Dedifferentiated amniotic fluid mesenchymal stem cell (primary cell): ENCODE data around the gene FRMD3.

ENCODE experiments used
- DNase-seq: peaks from one replicate; pipeline ENCODE4 v3.0.0-alpha.2; 2016; ENCODE audit errors: extremely low spot score

FRMD3 gene

DNA sequence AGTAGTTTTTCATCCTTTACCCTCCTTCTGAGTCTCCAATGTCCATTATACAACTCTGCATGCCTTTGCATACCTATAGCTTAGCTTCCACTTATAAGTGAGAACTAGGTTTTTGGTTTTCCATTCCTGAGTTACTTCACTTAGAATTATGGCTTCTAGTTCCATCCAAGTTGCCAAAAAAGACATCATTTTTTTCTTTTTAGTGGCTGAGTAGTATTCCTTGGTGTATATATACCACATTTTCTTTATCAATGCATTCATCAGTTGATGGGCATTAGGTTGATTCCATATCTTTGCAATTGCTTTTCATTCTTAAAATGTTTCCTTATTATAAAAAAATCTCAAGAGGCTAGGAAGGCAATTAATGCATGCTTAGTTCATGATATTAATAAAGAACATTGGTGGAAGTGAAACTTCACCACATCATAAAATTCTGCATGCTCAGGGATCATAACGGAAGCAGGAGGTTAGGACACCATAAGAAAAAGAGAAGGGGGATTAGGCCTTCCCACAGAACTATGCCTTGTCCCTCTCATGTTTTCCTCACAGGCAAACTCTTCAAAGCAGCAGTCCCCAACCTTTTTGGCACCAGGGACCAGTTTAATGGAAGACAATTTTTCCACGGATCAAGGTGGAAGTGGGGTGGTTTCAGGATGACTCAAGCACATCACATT lies 105.2 kb downstream of the FRMD3 start:
- no peak for DNase-seq

DNA sequence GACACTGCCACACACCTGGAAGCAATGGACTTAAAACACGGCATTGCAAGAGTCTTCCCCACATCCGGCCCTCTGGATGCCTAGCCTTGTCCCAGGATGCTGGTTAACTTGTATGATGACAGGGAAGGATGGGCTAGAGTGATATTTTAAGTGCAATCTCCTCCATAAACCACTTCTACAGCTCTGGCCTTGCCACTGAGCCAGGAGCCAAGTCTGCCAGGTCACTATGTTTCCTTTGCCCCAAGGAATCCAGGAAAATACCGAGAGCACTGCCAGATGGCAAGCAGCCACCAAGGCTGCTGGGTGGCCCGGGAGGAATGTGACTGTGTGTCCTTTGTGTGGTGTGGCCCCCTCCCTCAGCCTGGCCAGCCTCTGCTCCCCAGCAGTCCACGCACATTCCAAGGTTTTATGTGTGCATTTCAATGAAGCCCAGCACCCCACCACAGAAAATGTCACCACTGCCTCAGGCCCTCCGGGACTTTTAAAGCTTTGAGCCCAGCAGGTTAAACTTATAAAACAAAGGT lies 106.0 kb downstream of the FRMD3 start:
- DNase-seq = peak; percentile 55

DNA sequence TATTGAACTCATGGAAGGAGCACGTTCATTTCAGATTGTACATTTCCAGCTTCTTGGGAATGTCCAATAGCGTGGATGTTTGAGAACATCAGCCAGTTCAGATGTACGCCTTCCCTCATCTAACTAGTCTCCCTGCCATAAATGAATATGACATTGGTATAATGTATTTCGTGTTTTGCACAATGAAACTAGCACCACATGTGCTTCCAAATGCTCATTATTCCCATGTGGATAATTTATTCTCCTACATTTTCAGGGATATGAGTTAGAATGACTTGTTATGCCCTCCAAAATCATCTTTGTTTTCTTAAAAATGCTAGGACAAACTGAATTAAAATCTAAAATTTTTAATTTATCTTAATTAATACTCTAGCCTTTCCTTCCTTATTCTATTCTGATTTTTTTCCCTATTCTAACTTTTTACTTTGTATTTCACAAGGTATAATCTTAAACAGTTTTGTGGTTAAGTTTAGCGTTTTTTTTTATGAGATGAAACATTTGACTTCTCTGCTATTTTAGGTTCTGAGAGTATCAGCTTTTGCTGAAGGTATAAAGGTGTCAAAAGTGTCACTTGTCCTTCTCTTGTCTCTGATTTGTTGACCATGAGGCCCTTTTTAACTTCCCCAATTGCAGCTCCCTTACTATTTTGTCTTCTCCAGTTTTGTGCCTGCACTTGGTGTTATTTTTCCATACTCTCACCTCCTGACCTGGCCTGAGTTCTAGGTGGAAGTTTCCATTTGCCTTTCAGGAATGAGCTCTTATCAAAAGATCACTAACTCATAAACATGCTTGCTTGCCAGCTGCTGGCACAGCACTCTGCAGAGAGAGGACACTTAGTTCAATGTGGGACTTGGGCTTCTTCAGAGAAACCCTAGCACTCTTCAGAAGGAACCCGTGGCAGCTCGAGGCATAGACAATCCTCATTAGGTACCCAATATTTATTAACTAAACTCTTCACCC lies 106.8 kb downstream of the FRMD3 start:
- DNase-seq = no peak

DNA sequence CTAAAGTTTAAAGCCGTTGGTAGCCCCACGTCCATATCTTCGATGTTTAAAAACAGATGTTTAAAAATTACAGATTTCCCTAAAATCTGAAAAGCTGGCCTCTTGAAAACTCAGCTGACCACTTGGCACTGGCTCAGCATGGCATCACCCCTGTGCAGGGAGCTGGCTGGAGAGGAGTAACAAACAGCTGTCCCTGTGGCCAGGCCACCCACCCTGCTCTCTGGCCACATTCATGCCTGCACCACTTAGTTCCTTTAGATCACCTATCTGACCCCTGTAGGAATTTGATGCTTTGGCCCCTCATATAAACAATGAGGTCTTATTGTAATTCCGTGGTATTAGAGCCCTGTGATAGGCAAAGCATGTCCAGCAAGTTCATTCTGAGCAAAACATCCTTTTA lies 107.5 kb downstream of the FRMD3 start:
- no peak for DNase-seq

DNA sequence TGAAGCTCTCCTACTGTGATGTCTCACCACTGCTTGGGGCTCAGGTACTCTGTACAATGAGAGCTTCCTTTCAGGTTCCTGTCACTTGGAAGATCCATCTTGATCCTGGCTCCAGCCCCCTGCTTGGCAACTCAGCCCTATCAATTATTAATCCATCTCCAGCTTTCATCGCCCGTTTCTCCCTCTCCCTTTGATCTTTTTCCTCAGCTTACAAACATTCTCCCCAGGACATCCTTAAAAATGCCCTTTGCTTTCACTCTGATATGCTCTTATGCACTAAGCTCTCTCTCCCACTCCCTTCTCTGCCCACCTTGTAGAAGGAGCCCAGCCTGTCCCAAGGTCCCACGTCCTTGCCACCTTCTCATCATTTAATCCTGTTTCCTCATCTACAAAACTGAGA lies 109.0 kb downstream of the FRMD3 start:
- no peak for DNase-seq

DNA sequence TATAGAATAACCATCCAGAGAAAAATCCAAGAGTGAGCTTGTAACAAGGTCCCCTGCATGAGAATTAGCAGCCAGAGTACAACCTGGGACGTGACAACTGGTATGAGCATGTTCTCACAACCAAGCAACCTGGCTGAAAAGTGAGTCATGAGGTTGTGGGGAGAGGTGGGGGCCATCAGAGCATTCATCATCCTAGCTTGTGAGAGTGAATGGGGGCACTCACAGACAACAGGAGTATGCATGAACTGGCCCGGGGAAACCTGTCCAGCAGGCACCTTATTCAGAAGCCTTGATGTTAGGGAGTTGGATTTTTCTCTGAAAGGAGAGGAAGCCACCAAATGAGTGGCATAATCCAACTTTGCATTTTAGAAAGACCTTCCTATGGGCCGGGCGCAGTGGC lies 113.0 kb downstream of the FRMD3 start:
- DNase-seq = no peak

DNA sequence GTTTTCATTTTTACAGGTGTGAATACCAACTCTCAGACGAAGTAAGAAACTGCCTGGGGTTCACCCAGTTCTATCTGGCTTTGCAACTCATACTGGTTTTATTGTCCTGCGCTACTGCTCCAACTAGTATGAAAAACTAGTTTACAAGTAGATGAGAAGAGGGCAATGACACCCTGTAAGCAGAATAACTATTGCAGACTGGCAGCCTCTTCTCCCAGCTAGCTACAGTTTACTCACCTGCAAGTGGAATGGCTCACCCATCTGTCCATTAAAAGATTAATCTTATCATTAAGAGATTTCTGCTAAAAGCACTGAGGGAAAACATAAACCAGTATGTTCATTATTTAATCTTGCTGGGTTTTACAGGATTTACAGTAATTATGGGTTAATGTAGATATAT lies 113.4 kb downstream of the FRMD3 start:
- DNase-seq = no peak

DNA sequence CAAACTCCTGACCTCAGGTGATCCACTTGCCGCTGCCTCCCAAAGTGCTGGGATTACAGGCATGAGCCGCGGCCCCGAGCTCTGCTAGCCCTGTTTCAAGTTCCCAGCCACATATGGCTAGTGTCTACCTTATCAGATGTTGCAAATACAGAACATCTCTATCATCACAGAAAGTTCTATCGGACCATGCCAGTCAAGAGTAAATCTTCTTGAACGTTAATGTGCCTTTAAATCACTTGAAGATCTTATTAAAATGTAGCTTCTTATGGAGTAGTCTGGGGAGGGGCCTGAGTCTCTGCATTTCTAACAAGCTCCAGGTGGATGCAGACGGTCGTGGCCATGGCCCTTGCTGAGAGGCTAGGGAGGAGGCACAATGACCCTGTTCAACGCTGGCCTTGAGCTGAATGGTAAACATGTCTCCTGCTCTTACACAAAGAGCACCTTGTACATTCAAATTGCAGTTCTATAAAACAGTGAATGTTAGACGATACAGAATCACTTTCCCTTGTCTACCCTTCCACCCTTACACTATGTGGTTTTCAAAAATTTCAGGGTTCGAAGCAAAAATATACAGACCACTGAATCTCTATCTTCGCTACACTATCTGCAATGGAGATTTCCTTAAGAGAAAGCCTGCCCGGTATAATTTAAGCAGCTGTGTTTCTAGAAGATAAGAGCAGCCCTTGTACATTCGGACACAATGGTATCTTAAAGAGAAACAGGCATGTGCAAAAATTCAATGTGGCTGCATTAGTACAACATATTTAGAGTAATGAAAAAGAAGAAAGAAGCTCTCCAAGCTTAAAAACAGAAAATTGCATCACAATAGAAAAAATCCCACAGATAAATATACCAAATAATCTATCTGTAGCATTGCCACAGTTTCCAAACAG lies 114.1 kb downstream of the FRMD3 start:
- no peak for DNase-seq

DNA sequence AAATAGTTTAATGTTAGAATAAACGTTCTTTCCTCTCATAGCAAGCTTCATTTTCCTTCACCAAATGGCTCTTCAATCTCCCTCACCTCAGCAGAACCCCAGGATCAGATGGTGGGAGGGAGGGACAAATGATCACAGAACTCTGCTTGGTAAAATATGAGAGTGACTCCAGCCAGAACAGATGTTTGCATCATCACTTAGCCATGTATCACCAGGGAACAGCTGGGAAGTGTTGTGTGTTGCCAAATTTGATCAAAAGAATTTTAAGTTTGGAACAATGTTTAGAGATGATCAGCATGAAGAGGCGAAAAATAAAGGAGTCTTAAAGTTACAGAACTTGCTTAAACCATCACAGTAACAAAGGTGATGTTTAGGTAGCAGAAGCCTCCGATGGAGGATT lies 115.7 kb downstream of the FRMD3 start:
- no peak for DNase-seq

DNA sequence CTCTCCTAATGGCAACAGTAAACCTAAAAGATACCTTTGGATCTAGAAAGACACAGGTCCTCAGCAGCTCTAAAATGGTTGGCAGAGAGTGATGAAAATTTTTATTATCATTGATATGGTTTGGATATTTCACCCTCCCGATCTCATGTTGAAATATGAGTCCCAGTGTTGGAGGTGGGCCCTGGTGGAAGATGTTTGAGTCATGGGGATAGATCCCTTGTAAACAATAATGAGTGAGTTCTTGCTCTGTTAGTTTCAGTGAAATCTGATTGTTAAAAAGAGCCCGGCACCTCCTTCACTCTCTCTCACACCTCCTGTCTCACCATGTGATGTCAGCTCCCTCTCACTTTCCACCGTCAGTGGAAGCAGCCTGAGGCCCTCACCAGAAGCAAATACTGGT lies 117.7 kb downstream of the FRMD3 start:
- no peak for DNase-seq

DNA sequence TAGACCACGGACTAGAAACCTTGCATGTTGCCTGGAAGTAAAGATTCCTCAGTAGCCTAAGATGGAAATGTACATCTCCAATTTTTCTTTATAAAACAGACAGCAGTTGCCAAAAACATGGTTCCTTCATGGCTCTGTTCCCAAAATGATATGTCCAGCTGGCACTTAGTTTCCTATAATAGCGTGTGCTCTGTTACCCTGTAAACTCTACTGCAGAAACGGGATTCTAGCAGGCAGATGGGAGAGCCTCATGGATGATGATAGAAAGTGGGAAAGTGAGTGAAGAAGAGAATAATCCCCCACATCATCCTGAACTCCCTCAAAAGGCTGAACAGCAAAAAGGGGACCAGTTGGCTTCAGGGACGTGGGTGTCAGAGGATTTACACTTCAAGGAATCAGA lies 118.2 kb downstream of the FRMD3 start:
- no peak for DNase-seq

DNA sequence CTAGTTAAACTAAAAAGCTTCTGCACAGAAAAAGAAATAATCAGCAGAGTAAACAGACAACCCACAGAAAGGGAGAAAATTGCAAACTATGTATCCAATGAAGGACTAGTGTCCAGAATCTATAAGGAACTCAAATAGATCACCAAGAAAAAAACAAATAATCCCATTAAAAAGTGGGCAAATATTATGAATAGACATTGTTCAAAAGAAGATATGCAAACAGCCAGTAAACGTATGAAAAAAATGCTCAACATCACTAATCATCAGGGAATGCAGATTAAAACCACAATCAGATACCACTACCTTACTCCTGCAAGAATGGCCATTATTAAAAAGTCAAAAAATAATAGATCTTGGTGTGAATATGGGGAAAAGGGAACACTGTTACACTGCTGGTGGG lies 119.9 kb downstream of the FRMD3 start:
- no peak for DNase-seq

DNA sequence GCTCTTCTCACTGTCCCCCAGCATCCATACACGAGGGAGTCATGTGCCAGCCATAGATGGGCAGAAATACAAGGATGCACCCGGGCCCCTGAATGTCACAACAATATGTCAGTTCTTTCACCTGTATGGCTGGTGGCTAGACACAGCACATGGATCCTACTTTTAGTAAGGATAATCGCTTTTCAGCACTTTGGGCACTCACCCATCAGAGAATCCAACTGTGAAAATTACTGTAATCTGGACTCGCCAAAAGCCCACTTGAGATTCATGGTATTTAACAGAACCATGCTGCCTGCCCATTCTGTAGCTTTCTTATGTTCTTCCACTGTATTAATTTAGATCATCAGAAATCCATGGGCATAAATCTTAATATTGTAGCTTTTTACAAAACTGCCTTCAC lies 124.8 kb downstream of the FRMD3 start:
- DNase-seq = no peak

DNA sequence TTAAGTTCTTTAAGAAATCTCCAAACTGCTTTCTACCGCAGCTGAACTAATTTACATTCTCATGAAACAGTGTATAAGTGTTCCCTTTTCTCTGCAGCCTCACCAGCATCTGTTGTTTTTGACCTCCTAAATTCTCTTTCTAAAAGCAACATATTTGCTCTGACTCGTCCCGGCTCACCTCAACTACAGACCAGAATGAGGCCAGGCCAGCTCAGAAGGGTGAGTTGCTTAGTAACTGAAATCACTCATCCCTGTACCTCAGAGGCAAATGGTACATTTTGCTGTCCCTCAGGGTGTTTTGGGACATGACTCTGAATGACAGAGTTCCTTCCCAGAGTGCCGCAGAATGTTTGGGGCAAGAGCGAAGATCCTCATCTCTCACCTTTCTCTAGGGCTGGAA lies 127.5 kb downstream of the FRMD3 start:
- DNase-seq = no peak

DNA sequence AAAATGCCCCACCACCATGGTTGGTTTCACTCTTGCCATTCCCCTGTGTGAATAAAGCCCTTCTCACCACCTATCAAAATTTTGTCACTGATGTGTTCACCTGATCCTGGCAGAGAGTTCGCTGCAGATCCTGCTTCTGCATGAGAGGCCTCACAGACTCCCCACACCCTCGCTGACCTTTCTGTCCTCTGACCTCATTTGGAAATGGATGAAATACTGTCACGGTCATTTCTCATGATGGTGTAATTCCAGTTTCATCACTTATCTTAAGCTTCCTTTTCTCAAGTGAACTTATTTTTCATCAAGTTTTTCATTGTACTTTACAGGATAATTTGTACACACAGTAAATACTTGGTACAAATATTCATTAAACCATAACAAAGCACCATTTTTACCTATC lies 131.3 kb downstream of the FRMD3 start:
- DNase-seq = no peak

DNA sequence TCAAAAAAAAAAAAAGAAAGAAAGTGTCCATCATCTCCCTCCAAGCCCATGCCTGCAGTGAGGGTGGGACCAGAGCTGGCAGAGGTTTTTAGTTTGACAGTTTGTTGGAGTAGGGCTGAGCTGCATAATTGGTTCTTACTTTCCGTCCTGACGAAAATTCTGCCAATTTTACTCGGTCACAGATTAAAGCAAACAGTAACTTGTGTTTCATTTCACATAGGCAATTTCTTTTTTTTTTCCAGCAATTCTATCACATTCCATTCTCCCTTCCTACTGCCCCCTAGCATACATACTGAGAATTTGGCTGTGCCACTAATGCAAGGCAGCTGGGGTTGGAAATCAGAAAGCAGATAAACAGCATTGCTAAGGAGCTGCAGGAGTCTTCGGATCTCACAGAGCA lies 132.4 kb downstream of the FRMD3 start:
- no peak for DNase-seq

DNA sequence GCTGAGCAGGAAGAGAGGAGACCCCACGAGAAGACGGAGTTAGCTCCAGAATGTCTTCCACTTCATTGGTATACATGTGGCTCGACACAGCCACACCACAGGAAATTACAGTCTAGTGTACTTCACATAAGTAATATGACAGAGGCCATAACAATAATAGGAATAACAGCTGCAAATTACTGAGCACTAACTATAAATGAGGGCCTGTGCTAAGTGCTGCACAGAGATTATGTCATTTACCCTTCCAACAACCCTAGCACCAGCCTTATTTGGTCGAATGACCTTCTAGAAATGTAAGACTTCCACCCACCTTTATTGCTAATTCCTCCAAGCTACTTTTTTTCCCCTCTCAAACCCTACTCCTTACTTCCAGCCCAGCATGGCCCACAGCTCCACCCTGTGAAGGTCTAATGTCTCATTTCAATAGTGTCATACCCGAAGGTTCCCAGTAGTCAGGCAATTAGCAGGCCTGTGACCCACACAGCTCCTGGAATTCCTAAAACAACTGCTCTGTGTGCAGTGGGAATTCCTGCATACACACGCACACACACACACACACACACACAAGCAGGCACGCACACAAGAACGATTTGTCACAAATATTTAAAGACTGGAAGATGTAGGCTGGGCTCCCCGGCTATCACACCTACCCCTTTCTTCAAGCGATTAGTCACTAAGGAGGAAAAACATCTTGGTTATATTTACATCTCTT lies 134.5 kb downstream of the FRMD3 start:
- no peak for DNase-seq

DNA sequence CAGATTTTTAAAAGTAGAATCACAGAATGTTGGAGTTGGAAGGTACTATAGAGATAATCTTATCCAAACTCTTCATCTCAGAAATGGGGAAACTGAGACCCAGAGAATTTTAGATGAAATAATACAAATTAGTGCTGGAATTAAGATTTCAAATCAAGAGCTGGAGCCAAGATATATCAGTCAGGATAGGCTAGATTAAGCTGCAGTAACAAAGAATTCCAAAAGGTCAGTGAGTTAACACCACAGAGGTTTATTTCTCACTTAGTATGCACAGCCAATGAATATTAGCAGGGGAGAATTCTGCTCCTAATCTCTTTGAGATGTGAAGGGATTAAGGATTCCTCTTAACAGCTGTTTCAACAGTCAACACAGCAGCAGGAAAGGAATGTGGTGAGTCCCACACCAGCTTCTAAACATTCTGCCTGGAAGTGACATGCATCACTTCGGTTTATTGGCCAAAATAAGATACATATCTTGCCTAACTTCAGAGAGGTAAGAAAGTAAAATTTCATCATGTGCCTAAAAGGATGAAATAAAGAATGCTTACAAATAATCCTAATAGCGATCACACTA lies 136.8 kb downstream of the FRMD3 start:
- no peak for DNase-seq

DNA sequence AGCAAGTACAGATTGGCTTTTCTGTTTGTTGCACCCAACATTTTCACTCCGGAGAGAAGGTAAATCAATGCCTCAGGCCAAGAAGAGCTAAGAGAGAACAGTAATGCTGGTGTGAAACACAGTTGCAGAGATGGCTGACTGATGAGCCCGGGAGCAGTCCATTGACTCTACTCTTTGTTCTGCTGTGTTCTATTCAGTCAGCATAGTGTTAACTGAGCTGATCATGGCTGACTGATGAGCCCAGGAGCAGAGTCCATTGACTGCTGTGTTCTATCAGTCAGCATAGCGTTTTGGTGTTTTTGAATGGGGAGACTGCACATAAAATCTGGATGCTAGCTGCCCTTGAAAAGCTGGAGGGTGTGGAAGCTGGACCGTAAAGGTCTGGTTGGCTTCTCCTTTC lies 141.4 kb downstream of the FRMD3 start:
- no peak for DNase-seq

DNA sequence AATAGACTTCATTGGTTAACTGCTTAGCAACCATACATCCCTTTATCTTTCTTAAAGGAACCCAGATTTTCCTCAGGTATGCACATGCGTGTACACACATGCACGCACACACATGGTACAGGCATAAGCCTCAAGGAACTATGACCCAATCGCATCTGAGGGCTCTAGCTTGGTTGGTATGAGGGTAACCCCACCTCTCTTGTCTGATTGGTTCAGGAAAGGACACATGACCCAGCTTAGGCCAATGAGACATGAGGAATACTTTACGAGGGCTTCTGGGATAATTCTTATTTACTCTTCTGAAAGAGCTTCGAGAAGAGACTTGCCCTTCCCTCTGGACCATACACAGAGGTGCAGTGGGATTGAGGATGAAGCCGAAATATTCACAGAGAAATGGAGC lies 141.9 kb downstream of the FRMD3 start:
- no peak for DNase-seq

DNA sequence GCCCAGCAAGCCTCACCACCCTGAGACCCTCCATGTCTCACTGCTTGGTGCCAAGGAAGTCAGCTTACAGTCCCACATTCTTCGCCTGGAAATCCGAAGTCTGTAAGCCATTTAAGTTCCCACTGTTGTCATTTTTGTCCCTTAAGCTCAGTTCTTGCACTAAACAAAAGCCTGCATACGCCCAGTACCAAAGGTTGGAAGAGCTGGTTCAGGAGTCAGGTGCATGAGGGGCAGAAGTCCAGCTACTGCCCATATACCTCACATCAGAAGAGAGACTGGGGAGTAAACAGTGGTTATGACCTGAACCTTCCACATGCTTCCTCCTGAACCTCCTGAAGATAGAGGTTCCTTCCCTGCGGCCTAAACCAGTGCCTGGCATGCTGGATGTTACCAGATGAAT lies 146.0 kb downstream of the FRMD3 start:
- DNase-seq = no peak
